ENCODE results near the gene RREB1. TPM values are rescaled to one million over a fixed set of nuclear protein-coding genes. Genes with fewer than 3 reads are reported as not detected.
A peak's percentile ranks its signal among the peaks of the same experiment; 100 is the strongest.

The RREB1 gene
- total RNA-seq, 1 donor from 2014 or later, result 57.6 TPM

GRCh38 chr6:7282097-7282906 is 174.5 kb downstream of the RREB1 start:
- H3K4me1 Mint-ChIP-seq (ENCODE audit: unreplicated experiment), result peaks cover 13% of the 10 kb centered on the region
- peak overlapping the region; percentile 28 for H3K27ac Mint-ChIP-seq (ENCODE audit: unreplicated experiment)
- no peaks in the 10 kb centered on the region for H3K9me3 Mint-ChIP-seq (ENCODE audit: unreplicated experiment)
- peaks cover 1% of the 10 kb centered on the region for H3K27me3 Mint-ChIP-seq (ENCODE audit: unreplicated experiment)
- no peak for TF ChIP-seq CTCF (IDR thresholded peaks at IDR 0.05; ENCODE audit: unreplicated experiment)
- no peaks in the 10 kb centered on the region for H3K36me3 Mint-ChIP-seq (ENCODE audit: low read depth, unreplicated experiment)
- no peak overlapping the region for H3K4me3 Mint-ChIP-seq (ENCODE audit: unreplicated experiment)
- DNase-seq (ENCODE audit: low spot score), result no peak

GRCh38 chr6:7283676-7284075 is 175.9 kb downstream of the RREB1 start:
- DNase-seq (ENCODE audit: low spot score), result no peak
- Mint-ChIP-seq H3K9me3 (ENCODE audit: unreplicated experiment) (no peaks in the 10 kb centered on the region), H3K4me1 (ENCODE audit: unreplicated experiment) (peaks cover 23% of the 10 kb centered on the region), H3K27ac (ENCODE audit: unreplicated experiment) (no peak overlapping the region), H3K4me3 (ENCODE audit: unreplicated experiment) (no peak overlapping the region), H3K27me3 (ENCODE audit: unreplicated experiment) (no peaks in the 10 kb centered on the region), H3K36me3 (ENCODE audit: low read depth, unreplicated experiment) (no peaks in the 10 kb centered on the region)
- TF ChIP-seq CTCF (IDR thresholded peaks at IDR 0.05; ENCODE audit: unreplicated experiment), result no peak

GRCh38 chr6:7285416-7285815 is 177.7 kb downstream of the RREB1 start:
- TF ChIP-seq CTCF (IDR thresholded peaks at IDR 0.05; ENCODE audit: unreplicated experiment), result no peak
- no peaks in the 10 kb centered on the region for H3K27me3 Mint-ChIP-seq (ENCODE audit: unreplicated experiment)
- no peak overlapping the region for H3K4me3 Mint-ChIP-seq (ENCODE audit: unreplicated experiment)
- H3K4me1 Mint-ChIP-seq (ENCODE audit: unreplicated experiment), result peaks cover 23% of the 10 kb centered on the region
- no peaks in the 10 kb centered on the region for H3K36me3 Mint-ChIP-seq (ENCODE audit: low read depth, unreplicated experiment)
- H3K27ac Mint-ChIP-seq (ENCODE audit: unreplicated experiment), result no peak overlapping the region
- no peaks in the 10 kb centered on the region for H3K9me3 Mint-ChIP-seq (ENCODE audit: unreplicated experiment)
- DNase-seq (ENCODE audit: low spot score), result no peak

GRCh38 chr6:7290079-7290478 is 182.3 kb downstream of the RREB1 start:
- H3K9me3 Mint-ChIP-seq (ENCODE audit: unreplicated experiment), result no peaks in the 10 kb centered on the region
- peaks cover 9% of the 10 kb centered on the region for H3K36me3 Mint-ChIP-seq (ENCODE audit: low read depth, unreplicated experiment)
- peaks cover 15% of the 10 kb centered on the region for H3K4me1 Mint-ChIP-seq (ENCODE audit: unreplicated experiment)
- no peak for DNase-seq (ENCODE audit: low spot score)
- H3K27me3 Mint-ChIP-seq (ENCODE audit: unreplicated experiment), result no peaks in the 10 kb centered on the region
- no peak overlapping the region for H3K4me3 Mint-ChIP-seq (ENCODE audit: unreplicated experiment)
- no peak for TF ChIP-seq CTCF (IDR thresholded peaks at IDR 0.05; ENCODE audit: unreplicated experiment)
- H3K27ac Mint-ChIP-seq (ENCODE audit: unreplicated experiment), result no peak overlapping the region

GRCh38 chr6:7292596-7293255 is 185.0 kb downstream of the RREB1 start:
- H3K9me3 Mint-ChIP-seq (ENCODE audit: unreplicated experiment), result no peaks in the 10 kb centered on the region
- H3K27ac Mint-ChIP-seq (ENCODE audit: unreplicated experiment), result no peak overlapping the region
- H3K27me3 Mint-ChIP-seq (ENCODE audit: unreplicated experiment), result no peaks in the 10 kb centered on the region
- H3K4me3 Mint-ChIP-seq (ENCODE audit: unreplicated experiment), result peak overlapping the region; percentile 0
- DNase-seq (ENCODE audit: low spot score), result no peak
- H3K4me1 Mint-ChIP-seq (ENCODE audit: unreplicated experiment), result peaks cover 7% of the 10 kb centered on the region
- peaks cover 15% of the 10 kb centered on the region for H3K36me3 Mint-ChIP-seq (ENCODE audit: low read depth, unreplicated experiment)
- no peak for TF ChIP-seq CTCF (IDR thresholded peaks at IDR 0.05; ENCODE audit: unreplicated experiment)

Data from endothelial cell (in vitro differentiated cells).